Suprapubic skin (tissue), 4 donors: Measurements from ENCODE around the gene MINDY4. TPM values are rescaled to one million over a fixed set of nuclear protein-coding genes. Genes with fewer than 3 reads are reported as not detected.

Experiments
- DNase-seq, 2 donors: peaks; one replicate each; pipeline ENCODE4 v3.0.0-alpha.2; 2019; ENCODE audit warnings: low spot score in 2 of 2
- H3K27ac ChIP-seq: fragments of 200-600 bp; sonication (generic); one replicate; pipeline ENCODE4 v1.5.1; 2019
- H3K27me3 ChIP-seq: fragments of 200-600 bp; sonication (generic); one replicate; pipeline ENCODE4 v1.5.1; 2019
- H3K36me3 ChIP-seq: fragments of 200-600 bp; sonication (generic); one replicate; pipeline ENCODE4 v1.5.1; 2019
- H3K4me1 ChIP-seq: fragments of 200-600 bp; sonication (generic); one replicate; pipeline ENCODE4 v1.5.1; 2019
- H3K4me3 ChIP-seq: fragments of 200-600 bp; sonication (generic); one replicate; pipeline ENCODE4 v1.5.1; 2019; ENCODE audit warnings: mild to moderate bottlenecking
- H3K9me3 ChIP-seq: fragments of 200-600 bp; sonication (generic); one replicate; pipeline ENCODE4 v1.5.1; 2019
- CTCF ChIP-seq, 2 donors: fragments of 200-600 bp in 1 of 2; fragments of 450-650 bp in 1 of 2; sonication (generic) in 1 of 2; IDR thresholded peaks; one replicate each; pipeline ENCODE4 v1.5.1; 2016 to 2019; ENCODE audit warnings: antibody characterized with exemption in 2 of 2, mild to moderate bottlenecking in 1 of 2, moderate library complexity in 1 of 2
- EP300 ChIP-seq: sonication (generic); formaldehyde crosslinking; IDR thresholded peaks from one replicate; pipeline ENCODE4 v1.6.1; 2017; ENCODE audit warnings: antibody characterized with exemption
- POLR2A ChIP-seq, 2 donors: fragments of 450-650 bp; IDR thresholded peaks; one replicate each; pipeline ENCODE4 v1.6.1; 2017; ENCODE audit warnings: antibody characterized with exemption in 2 of 2, mild to moderate bottlenecking in 2 of 2, moderate library complexity in 2 of 2
- POLR2AphosphoS5 ChIP-seq, 3 donors: sonication (generic); formaldehyde crosslinking; IDR thresholded peaks; one replicate each; pipeline ENCODE4 v1.6.1; 2017; ENCODE audit warnings: antibody characterized with exemption in 3 of 3
- WGBS: methylation state at CpG from one replicate; pipeline ENCODE4 v1.1.5; 2018; 5-methylcytosine and 5-hydroxymethylcytosine counted together
- total RNA-seq, 4 donors: library from RNA; depleted of rRNA; stranded (reverse); fragments of >200 nt; gene quantifications; one replicate each; pipeline ENCODE4 v1.1.0, GENCODE V29; 2016

MINDY4 gene
- total RNA-seq, 4 donors from 2014 or later, result 4.6 to 10.5 (median 6.1) TPM

- no peak for TF ChIP-seq CTCF (IDR thresholded peaks at IDR 0.05)
- TF ChIP-seq POLR2A (IDR thresholded peaks at IDR 0.05), result no peak
- TF ChIP-seq POLR2AphosphoS5 (IDR thresholded peaks at IDR 0.05), result no peak
- no peak for TF ChIP-seq EP300
- Histone ChIP-seq H3K4me3 (no peak overlapping the region), H3K27ac (no peak overlapping the region), H3K9me3 (no peaks in the 10 kb centered on the region), H3K36me3 (peaks cover 5% of the 10 kb centered on the region), H3K4me1 (peaks cover 18% of the 10 kb centered on the region), H3K27me3 (no peaks in the 10 kb centered on the region)
- WGBS, result 91% methylated on average over 7 of the region's 7 CpGs
- no peak for DNase-seq
Measured at GRCh38 chr7:30866939-30867338, 95.7 kb downstream of the MINDY4 start.

- H3K9me3 ChIP-seq, result no peaks in the 10 kb centered on the region
- no peaks in the 10 kb centered on the region for H3K27me3 ChIP-seq
- H3K4me1 ChIP-seq, result peaks cover 18% of the 10 kb centered on the region
- no peak for DNase-seq
- H3K4me3 ChIP-seq, result no peak overlapping the region
- WGBS, result 100% methylated on average over 1 of the region's 1 CpG
- TF ChIP-seq POLR2A (IDR thresholded peaks at IDR 0.05), result no peak
- no peak for TF ChIP-seq POLR2AphosphoS5 (IDR thresholded peaks at IDR 0.05)
- TF ChIP-seq EP300, result no peak
- no peak for TF ChIP-seq CTCF (IDR thresholded peaks at IDR 0.05)
- peaks cover 10% of the 10 kb centered on the region for H3K36me3 ChIP-seq
- no peak overlapping the region for H3K27ac ChIP-seq
Measured at GRCh38 chr7:30867483-30867882, 96.3 kb downstream of the MINDY4 start.

- H3K4me3 ChIP-seq, result no peak overlapping the region
- no peak overlapping the region for H3K27ac ChIP-seq
- H3K9me3 ChIP-seq, result no peaks in the 10 kb centered on the region
- WGBS, result 65% methylated on average over 13 of the region's 13 CpGs
- H3K36me3 ChIP-seq, result peaks cover 30% of the 10 kb centered on the region
- H3K27me3 ChIP-seq, result no peaks in the 10 kb centered on the region
- H3K4me1 ChIP-seq, result no peaks in the 10 kb centered on the region
- no peak for TF ChIP-seq EP300
- no peak for TF ChIP-seq POLR2AphosphoS5 (IDR thresholded peaks at IDR 0.05)
- TF ChIP-seq POLR2A (IDR thresholded peaks at IDR 0.05), result no peak
- no peak for TF ChIP-seq CTCF (IDR thresholded peaks at IDR 0.05)
- DNase-seq, result no peak
Measured at GRCh38 chr7:30869794-30870611, 98.8 kb downstream of the MINDY4 start.

GRCh38 chr7:30870821-30871518, 99.8 kb downstream of the MINDY4 start:
- WGBS, result 78% methylated on average over 4 of the region's 10 CpGs
- no peaks in the 10 kb centered on the region for H3K27me3 ChIP-seq
- no peaks in the 10 kb centered on the region for H3K9me3 ChIP-seq
- H3K4me3 ChIP-seq, result no peak overlapping the region
- no peak for TF ChIP-seq POLR2AphosphoS5 (IDR thresholded peaks at IDR 0.05)
- TF ChIP-seq POLR2A (IDR thresholded peaks at IDR 0.05), result no peak
- TF ChIP-seq EP300, result no peak
- no peak for TF ChIP-seq CTCF (IDR thresholded peaks at IDR 0.05)
- no peaks in the 10 kb centered on the region for H3K4me1 ChIP-seq
- H3K27ac ChIP-seq, result no peak overlapping the region
- H3K36me3 ChIP-seq, result peaks cover 38% of the 10 kb centered on the region
- no peak for DNase-seq

- H3K9me3 ChIP-seq, result no peaks in the 10 kb centered on the region
- H3K27ac ChIP-seq, result no peak overlapping the region
- no peak overlapping the region for H3K4me3 ChIP-seq
- no peaks in the 10 kb centered on the region for H3K4me1 ChIP-seq
- 100% methylated on average over 5 of the region's 5 CpGs for WGBS
- peaks cover 38% of the 10 kb centered on the region for H3K36me3 ChIP-seq
- DNase-seq, result no peak
- H3K27me3 ChIP-seq, result no peaks in the 10 kb centered on the region
- no peak for TF ChIP-seq POLR2A (IDR thresholded peaks at IDR 0.05)
- no peak for TF ChIP-seq POLR2AphosphoS5 (IDR thresholded peaks at IDR 0.05)
- TF ChIP-seq CTCF (IDR thresholded peaks at IDR 0.05), result no peak
- TF ChIP-seq EP300, result no peak
Measured at GRCh38 chr7:30871655-30872054, 100.4 kb downstream of the MINDY4 start.
